Activated naive CD4-positive, alpha-beta T cell treated with anti-CD3 and anti-CD28 coated beads, Interleukin-2, amount 50 U/mL, for 16 hours (primary cell): Measurements from ENCODE around the gene OSBPL2.
A peak's percentile ranks its signal among the peaks of the same experiment; 100 is the strongest.

Source experiments
- DNase-seq: peaks from one replicate; pipeline ENCODE4 v3.0.0-alpha.2; 2020

OSBPL2 gene

DNA sequence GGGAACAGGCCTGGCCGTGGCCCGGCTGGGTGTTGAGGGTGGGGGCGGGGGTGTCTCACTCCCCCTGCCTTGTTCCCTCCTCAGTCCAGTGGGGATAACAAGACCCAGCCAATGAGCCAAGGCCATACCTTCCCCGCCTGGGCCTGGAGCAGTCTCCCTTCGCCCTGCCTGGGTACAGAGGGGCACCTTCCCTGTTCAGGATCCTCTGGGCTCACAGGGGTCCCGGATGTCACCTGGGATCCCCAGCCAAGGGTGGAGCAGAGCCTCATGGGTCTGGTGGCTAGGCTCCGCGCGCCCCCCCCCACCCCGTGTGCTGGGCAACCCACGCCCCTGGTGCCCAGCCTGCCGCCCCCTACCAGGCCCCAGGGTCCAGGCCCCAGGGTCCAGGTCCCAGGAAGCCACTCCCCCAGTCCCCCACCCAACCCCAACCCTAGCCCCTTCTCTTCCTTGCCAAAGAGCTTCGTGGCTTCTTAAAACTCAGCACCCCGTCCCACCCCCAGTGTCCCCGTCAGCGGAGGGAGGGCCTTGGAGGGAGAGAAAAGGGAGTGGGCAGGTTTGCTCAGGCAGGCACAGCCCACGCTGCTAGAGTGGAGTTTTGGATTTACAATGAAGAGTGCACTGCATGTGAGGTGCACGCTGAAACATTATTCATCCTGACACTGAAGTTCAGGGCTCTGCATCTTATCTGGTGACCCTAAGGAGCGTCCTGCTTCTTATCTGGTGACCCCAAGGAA is 30.1 kb upstream of the OSBPL2 start:
- DNase-seq = no peak

DNA sequence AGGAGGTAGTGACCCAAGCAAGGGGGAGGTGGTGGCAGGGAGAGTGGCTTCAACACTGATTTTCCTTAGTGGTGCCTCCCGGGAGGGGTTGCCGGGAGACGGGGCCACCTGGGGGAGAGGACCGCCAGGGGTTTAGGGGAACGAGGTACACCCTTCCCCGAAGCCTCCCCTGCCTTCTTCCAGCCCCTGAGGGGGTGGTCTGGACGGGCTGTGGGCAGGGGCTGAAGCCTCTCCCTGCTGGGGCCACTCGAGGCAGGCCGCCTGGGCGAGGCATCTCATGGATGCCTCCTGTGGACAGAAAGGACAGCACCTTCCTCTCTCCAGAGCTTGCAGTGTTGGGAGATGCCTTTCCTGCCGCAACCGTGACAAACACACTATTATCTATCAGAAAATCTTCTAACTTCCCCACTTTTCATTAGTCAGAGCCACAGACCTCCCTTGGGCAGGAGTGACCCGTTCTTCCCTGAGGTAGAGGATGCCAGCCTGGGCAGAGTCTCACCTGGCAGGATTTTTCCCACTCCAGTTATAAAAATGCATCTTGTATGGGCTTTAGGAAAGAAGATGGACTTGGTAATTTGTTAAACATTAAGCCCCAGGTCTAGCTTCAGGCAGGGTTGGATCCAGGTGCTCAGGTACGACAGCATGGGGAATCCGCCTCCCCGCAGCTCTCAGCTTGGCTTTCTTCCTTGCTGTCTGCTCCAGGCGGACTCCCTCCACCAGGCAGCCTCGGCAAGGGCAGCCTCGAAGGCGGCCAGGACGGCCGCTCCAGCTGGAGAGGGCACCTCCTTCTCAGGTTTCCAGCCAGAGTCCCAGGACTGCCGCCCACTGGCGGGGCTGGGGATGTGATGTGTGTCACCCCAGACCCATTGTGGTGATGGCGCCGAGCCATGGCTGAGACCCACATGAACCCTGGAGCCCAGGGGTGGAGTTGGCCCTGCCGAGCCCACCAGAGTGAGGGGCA is 29.2 kb upstream of the OSBPL2 start:
- DNase-seq = no peak

DNA sequence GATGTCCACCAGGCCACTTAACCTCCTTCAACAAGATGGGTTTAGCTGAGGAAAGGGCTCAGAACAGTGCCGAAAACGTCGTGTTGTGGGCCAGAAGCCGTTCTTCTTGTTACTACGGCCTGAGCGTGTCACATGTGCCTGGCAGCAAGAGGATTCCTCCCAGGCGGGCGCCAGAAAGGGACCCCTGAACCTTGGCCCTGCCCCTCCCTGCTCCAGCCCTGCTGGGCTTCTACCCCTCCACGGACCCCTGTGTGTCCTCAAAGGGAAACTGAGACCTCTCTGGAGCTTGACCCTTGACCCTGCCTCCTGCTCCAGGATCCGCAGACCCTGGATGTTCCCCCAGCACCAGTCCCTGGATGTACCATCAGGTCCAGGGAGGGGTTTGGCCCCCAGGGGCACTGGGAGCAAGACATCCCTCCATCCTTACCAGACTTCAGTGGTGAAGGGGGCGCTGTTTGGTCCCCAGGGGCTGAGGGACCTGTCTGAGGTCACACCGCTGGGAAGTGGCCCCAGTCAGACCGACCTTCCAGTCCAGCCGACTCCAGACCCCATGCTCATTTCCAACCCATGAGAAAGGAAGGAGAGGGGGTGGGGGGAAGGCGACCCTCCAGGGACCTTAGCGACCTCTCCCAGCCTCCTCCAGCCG is 28.3 kb upstream of the OSBPL2 start:
- DNase-seq = no peak

DNA sequence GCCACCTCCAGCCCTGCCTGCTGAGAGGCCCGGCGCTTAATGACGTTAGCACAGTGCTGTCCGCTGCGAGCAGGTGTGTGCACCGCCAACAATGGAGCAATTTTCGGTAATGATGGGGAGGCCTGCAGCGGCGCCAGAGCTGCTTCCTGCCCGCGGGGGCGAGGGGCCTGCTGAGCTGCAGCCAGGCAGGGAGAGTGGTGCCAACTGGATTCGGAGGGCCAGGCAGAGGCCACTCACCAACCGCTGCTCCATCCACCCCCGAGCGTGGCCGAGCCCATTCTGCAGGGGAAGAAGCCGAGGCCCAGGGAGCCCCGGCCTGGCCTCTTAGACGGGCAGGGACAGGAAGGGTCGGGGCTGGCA is 27.8 kb upstream of the OSBPL2 start:
- DNase-seq = no peak

DNA sequence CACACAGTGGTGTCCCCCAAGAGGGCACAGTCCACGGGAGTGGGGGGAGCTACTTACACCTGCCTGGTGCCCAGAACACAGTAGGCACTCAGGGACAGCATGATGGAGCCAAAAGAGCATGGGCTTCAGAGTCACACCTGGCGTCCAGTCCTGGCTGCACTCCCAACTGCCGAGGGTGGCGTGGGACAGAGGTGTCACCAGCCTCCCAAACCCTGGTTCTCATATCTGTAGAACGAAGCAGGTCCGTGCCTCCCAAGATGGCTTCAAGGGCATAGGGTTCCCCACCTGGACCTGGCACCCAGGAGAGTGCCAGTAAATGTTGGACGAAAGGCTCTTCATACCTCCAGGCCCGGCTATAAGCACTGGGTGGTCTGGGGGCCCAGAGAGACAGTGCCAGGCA is 27.1 kb upstream of the OSBPL2 start:
- DNase-seq = no peak

DNA sequence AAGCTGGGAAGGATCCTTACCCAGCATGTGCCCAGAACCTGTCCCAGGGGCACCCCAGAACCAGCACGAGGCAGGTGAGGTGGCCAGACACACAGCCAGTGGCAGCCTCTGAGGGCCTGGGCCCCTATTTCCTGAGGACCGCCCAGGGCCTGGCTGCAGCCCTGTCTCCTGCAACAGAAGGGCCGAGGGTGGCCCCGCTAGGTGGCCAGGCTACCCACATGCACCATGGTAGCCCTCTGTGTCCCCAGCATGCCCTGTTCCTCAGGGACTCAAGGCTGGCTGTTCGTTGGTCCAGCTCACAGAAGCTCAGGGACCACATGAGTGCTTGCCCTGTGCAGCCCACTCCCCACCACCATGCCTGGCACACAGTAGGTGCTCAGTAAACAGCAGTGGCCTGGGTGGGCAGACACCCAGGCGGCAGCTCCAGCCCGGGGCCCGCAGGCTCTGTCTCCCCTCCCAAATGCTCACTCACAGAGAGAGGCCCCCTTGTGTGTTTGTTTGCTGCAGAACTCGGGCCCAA is 26.5 kb upstream of the OSBPL2 start:
- no peak for DNase-seq

DNA sequence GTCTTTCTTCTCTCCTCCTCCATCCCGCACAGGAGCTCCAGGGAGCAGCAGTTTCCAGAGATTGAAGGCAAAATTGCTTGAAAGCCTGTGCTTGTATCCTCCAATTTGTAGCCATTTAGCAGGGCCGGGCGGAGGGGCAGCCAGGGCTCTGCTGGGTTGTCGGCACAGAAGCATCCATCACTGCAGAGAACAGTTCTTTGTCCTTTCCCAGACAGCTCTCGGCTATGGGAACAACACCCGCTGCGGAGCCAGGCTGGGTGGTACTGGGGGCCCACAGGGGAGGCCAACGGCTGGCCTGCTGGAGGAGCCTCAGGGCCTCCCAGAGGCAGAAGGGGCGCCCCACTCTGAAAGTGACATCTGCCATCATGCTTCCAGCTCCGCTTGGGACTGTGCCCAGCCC is 26.0 kb upstream of the OSBPL2 start:
- no peak for DNase-seq

DNA sequence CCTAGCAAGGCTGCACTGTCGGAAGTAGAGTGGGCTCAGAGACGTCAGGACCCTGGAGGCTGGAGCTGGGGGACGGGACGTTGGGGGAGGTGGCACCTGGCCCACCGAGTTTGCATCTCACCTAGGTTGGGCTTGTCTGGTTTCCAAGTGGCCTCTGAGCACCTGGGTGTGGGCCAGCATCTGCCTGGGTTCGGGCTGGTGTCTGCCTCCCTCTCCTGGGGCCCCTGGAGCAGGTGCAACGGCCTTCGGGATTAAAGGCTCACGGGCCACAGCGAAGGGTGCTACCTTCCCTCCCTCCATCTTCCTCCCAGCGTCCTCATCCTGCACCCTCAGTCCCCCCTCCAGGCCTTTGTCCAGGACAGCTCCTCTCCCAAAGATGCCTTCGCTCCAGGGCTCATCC is 24.3 kb upstream of the OSBPL2 start:
- no peak for DNase-seq

DNA sequence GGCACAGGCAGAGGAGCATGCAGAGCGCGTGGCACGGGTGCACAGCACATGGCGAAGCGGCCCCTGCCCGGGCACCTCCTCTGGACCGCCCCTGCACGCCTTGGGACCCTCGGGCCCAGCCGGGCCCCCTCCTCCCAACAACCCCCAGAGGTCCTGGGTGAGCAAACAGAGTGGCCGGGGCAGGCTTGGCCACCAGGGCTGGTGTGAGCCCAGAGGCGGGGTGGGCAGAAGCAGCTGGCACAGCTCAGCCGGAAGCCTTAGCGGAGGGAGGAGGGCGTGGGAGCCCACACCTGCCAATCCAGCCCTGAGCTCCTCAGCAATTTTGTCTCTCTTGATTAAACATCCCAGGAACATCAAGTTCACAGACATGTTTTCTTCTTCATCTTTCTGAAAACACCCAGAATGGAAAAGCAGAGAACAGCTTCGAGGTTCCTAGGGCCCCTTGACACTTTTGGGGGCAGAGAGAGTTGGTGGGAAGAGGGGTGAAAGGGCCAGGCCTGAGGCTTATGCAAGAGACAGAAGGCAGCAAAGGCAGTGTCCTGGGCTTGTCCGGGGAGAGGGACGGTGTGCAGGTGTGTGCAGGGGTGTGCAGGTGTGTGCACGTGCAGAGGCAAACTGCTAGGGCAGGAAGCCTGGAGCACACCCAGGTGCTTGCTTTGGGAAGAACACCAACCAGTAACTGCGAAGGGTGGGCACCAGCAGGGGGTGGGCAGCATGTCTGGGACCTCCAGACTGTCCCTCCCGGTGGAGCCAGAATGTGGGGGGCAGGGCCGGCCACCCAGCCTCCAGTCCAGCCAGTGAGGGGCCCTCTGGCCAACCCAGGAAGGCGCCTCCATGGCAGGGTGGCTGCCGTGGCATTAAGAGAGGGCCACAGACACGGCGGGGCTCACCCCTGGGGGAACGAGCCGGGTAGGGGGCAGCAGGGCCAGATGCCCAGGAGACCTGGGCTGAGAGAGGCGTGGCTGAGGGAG is 23.0 kb upstream of the OSBPL2 start:
- no peak for DNase-seq

DNA sequence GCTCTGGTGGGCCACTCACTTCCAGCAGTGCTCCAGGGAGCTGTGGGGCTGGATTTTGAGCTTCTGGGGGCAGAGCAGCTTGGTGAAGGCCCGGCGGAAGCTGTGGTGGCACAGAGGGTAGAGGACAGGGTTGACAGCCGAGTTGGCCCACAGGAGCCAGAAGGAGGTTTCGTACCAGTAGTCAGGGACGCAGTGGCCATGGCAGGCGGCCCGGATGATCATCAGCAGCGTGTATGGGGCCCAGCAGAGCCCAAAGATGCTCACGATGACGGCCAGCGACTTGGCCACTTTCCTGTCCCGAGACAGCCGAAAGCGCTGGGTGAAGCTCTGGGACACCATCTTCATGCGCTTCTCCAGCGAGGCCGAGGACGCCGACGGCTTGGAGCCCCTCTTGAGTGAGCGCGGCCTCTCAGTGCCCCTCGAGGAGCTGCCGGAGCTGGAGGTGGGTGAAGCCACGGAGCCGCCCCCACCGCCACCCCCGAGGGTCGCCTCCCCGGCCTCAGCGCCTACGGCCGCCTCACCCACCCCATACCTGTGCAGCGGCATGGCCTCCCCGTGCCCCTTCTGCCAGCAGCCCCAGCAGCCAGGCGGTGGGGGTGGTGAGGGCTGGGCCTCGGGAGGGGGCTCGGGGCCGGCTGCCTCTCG is 22.2 kb upstream of the OSBPL2 start:
- no peak for DNase-seq

DNA sequence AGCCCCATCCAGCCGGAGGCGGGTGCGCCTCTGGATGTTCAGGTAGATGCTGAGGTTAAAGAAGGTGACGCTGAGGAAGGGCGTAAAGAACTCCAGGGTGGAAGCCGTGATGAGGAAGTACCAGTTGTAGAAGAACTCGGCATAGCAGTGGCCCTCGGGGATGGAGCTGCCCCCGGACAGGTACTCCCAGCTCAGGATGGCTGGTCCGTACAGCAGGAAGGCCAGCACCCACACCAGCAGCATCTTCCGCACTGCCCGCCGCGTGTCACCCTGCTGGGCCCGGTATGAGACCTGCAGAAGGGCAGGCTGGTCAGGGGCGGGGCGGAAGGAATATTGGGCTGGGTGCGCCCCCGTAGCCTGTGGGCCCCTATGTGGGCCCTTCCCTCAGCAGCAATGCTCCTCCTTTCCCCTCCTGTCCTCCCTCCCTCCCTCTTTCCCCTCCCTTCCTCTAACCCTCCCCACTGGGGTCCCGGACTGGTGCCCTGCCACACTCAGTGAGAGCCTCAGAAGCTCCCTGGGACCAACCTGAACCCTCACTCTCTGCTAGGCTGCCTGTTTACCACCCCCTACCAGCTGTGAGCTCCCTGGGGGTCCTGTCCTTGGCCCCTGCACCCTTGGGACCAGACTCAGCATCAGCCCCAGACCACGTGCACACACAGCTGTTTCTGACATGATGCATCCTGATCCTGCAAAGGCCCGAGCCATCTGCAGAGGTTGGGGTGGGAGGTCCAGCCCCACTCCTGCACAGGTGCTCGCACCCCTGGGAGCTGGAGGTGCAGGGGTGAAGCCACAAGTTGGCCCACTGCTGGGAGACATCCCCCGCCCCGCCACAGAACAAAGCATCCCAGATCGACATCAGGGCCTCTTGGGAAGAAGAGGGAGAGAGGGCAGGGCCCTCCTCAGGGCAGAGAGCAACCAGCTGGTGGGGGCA is 21.4 kb upstream of the OSBPL2 start:
- no peak for DNase-seq

DNA sequence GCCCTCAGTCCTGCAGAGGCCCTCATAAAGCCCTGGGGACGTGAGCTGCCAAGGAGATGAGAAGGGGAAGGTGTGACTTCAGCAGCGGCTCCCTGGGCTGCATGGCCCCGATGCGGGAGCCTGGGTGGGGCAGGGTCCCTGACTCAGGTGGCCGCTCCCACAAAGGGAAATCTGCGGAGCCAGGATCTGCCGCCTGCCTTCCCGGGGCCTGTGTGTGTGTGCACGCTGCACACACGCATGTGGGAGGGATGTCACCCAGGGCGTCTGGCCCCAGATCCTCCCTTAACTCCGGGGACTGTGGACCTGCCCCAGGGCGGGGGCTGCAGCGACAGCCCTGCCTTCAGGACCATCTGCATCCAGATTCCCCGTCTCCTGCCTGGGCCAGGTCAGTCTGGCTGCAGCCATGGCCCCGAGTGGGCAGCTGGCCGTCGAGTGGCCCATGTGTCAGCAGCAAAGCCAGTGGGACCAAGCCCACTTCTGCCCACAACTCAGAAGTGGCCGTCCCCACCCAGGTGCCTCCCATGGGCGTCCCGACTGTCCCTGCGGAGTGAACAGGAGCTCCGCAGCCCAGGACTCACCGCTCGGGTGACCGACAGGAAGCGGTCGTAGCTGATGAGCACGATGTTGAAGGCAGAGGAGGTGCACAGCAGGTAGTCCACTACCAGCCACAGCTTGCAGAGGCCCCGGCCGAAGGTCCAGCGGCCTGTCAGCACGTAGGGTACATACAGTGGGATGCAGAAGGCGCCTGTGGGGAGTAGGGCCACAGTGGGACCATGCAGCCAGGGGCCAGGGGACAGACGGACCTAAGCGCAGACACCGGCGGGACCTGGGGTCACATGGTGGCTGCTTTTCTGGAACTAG is 20.2 kb upstream of the OSBPL2 start:
- no peak for DNase-seq

DNA sequence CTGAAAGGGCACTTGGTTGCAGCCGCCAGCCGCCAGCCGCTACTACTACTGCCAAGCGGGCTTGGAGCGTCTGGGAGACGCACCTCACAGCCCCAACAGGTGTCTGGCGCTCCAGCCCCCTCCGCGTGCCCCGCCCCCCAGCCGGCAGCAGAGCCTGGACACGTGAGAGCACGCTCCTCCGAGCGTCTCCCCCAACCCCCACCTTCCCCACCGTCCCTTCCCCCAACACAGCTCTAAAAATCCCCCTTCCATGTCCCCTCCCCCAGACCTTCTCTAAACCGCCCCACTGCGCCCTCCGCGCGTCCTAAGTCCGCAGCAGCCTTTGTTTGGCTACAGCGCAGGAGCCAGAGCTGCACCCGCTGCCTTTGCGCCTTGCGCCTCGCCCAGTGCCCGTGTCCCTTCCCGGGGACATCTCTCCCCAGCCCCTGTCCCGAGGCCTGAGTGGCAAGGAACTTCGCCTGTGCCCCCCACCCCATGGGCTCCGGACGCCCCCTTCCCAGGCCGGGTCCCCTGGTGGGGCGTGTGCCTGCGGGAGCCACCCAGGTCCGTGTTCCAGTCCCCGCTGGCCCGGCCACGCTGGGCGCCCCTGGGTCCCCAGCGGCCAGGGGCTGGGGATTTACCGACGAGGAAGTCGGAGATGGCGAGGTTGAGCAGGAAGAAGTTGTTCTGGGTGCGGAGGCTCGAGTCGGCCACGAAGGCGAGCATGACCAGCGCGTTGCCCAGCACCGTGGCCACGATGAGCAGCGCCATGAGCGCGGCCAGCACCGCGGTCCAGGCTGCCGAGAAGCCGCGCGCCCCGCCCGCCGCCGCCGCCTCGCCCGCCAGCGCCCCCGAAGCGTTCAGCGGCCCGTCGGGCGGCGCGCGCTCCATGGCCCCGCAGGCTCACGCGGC is 19.0 kb upstream of the OSBPL2 start:
- no peak for DNase-seq

DNA sequence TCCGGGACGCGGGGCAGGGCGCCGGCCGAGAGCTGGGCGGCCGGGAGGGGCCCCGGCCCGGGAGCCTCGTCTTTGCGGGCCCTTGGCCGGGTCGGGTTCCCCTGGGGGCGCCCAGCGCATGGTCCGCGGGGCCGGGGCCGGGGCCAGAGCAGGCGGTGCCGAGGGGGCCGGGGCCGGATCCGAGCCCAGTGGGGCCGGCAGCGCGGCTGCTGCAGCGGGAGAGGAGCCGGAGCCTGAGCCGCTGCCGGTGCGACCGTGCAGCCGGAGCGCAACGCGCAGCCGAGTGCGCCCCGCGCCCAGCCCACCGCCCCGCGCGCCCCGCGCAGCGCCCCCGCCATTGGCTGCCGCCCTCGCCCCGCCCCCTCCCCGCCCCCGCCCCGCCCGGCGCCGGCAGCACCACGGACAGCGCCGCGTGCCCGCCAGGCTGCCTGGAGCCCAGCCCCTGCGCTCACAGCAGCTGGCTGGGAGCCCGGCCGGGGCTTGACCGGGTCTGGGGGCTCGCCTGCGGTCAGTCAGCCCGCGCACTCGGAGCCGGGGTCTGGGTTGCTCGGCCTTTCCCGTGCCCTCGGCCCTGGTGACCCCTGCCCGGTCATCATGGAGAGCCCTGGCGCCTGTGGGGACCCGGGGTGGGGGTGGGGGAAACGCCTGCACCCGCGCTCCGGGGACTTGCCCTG is 18.2 kb upstream of the OSBPL2 start, which contains the start of gene HRH3:
Gene HRH3 (minus strand): TSS at position 287 of the 674 bp plus-strand sequence. CDS start 308 bp downstream, outside the sequence.
- DNase-seq = peak; percentile 28

DNA sequence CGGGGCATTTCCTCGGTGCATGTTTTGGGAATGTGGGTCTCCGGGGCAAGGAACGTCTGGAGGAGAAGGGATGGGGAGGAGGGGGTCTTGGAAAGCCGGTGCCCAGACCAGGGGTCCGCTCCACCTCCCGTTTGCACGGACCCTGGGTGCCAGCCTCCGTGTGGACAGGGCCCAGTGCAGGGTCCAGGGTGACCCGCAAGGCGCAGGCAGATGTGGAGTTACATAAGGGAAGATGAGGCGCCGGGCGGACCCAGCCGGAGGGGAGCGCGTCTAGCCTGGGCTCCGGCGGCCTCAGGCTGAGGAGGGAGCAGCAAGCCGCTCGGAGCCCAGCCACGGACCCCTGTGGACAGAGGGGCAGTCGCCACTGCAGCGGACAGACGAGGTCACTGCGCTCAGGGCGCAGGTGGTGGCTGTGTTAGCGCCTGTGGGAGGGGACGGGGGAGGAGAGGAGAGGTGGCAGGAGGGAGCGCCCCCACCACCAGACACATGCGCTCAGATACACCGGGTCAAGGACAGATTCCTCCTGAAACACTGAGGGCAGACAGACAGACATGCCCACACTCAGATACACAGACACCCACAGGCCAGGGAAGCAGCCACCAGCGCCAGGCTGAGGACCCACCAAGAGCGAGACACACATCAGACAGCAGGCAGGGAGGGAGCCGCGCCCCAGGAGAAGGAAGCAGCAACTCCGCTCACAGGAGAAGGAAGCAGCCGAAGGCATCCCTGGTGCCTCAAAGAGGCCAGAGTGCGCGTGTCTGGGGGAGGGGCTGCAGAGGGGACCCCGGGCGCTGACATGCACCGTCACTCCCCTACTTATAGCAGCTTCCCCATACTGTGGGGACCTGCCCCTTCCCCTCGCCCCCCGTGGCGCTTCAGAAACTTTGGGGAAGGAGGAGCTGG is 17.4 kb upstream of the OSBPL2 start:
- no peak for DNase-seq

DNA sequence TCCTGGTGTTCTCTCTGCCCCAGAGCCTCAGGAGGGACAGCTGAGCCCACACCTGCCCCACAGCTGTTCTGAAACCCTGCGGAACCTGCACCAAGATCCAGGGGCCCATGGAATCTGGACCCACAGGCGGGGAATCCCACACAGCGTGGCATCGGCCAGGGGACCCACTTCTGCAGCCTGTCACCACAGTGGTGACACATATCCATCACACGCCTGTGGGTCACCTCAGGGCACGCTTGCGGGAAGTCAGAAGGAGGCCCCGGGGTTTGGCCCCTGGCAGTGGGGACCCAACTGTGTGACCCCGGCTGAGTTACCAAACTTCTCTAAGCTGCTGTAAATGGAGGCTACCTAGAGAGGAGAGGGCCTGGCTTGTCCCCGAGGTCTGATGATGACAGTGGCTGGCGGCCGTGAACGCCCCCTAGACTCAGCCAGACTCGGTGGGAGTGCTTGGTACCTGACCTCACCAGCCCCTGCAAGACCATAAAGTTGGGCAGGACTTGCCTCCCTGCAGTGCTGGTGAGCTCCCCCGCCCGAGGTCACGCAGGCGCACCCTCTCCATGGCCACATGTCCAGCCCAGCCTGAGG is 16.0 kb upstream of the OSBPL2 start:
- no peak for DNase-seq
